Measurements from ENCODE around the gene USP44.

USP44 gene

DNA sequence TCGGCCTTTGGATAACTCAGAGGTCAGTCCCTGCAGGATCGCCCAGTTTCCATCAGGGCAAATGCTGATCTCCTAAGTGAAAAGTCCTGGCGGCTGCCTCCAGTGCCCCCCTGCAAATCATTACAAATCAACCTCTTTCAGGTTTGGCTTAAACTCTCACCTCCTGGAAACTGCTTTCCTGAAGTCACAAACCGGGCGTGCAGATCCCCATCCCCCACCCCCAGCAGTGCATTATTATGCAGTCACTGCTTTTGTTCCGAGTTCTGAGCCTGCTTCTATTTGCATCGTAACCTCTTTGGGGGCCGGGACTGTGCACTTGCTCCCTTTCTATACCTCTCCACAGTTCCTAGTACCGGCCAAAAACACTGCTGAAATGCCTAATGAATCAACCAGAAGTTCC is at the start of gene USP44:
Gene USP44, minus strand, starts transcription at position 172 of the 400 bp plus-strand sequence. CDS start 17,220 bp downstream, outside the sequence.
- no peak for DNase-seq (ENCODE audit: low read depth)
- TF ChIP-seq, protein P1, sequence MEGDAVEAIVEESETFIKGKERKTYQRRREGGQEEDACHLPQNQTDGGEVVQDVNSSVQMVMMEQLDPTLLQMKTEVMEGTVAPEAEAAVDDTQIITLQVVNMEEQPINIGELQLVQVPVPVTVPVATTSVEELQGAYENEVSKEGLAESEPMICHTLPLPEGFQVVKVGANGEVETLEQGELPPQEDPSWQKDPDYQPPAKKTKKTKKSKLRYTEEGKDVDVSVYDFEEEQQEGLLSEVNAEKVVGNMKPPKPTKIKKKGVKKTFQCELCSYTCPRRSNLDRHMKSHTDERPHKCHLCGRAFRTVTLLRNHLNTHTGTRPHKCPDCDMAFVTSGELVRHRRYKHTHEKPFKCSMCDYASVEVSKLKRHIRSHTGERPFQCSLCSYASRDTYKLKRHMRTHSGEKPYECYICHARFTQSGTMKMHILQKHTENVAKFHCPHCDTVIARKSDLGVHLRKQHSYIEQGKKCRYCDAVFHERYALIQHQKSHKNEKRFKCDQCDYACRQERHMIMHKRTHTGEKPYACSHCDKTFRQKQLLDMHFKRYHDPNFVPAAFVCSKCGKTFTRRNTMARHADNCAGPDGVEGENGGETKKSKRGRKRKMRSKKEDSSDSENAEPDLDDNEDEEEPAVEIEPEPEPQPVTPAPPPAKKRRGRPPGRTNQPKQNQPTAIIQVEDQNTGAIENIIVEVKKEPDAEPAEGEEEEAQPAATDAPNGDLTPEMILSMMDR (conservative IDR thresholded peaks at IDR 0.05; ENCODE audit: control insufficient read depth, insufficient read depth, low read depth, low read length) = no peak
- no peak within 1 kb of the TSS for H3K4me3 ChIP-seq (ENCODE audit: control insufficient read depth, low read depth, low read length)

DNA sequence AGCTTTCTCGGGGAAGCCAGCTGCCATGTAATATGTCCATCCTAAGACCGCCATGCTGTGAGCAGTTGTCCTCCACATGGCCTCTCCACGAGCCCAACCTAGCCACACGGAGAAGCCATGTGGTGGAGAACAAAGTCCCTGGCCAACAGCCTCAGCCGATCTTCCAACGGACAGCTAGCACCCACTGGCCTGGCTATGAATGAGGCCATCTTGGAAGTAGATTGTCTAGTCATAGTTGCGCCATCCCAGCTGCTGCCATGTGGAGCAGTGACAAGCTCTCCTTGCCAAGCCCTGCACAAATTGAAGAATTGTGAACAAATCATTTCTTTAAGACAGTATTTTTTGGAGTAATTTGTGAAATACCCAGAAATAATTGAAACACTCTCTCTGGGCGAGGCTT is 49.3 kb upstream of the USP44 start:
- no peak overlapping the region for H3K4me3 ChIP-seq (ENCODE audit: control insufficient read depth, low read depth, low read length)
- DNase-seq (ENCODE audit: low read depth) = no peak
- TF ChIP-seq, protein P1 (conservative IDR thresholded peaks at IDR 0.05; ENCODE audit: control insufficient read depth, insufficient read depth, low read depth, low read length) = no peak

DNA sequence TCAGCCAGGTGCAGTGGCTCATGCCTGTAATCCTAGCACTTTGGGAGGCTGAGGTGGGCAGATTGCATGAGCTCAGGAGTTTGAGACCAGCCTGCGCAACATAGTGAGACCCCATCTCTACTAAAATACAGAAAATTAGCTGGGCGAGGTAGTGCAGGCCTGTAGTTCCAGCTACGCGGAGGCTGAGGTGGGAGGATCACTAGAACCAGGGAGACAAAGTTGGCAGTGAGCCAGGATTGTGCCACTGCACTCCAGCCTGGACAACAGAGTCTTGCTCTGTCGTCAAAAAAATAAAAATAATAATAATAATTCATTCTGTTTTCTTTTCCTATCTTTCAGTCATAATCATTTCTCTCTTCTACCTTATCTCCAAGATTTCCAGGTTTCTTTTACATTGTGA is 48.6 kb upstream of the USP44 start:
- H3K4me3 ChIP-seq (ENCODE audit: control insufficient read depth, low read depth, low read length) = no peak overlapping the region
- no peak for DNase-seq (ENCODE audit: low read depth)
- TF ChIP-seq, protein P1 (conservative IDR thresholded peaks at IDR 0.05; ENCODE audit: control insufficient read depth, insufficient read depth, low read depth, low read length) = no peak

DNA sequence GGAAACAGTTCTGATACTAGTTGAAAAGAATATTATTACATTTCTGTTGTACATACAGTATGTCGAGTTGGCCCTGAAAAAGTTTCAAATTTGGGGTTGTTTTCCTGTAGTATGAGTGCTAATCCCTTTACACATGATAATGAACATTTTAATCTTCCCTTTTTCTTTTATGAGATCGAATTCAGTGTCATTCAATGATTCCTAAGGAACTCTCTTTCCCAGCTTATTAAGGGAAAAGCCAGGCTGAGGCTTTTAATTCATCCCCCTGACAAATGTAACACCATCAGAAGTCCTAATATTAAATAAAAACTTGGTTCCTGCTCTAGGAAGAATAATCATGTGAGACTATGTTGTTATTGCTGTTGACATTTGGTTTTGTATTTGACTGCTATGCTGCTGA is 42.9 kb upstream of the USP44 start:
- H3K4me3 ChIP-seq (ENCODE audit: control insufficient read depth, low read depth, low read length) = no peak overlapping the region
- TF ChIP-seq, protein P1 (conservative IDR thresholded peaks at IDR 0.05; ENCODE audit: control insufficient read depth, insufficient read depth, low read depth, low read length) = no peak
- no peak for DNase-seq (ENCODE audit: low read depth)

DNA sequence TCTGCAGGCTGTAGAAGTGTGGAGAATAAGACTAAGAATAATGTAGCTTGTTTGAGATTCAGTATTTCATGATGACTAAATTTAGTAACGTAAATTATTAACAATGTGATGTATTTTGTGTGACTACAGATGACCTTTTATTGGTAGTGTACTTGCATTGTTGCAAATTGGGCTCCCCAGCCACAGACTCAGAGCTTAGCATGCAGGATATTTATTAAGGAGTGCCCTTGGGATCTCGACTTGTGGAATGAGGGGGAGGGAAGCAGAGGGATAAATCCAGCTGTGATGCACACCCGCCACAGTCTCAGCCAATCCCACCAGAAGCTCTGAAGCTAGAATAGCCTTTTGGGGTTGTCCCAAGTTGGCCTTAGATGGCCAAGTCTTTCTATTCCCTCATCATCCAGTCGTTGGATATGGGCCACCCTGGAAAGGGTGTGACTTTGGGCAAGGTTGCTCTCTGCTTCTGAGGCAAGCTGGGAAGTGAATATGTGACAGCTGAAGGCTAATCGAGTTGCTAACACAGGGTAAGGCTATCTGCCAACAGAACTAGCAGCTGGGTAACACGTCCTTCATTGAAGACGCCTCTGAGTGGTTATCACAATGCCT is 42.1 kb upstream of the USP44 start:
- TF ChIP-seq, protein P1 (conservative IDR thresholded peaks at IDR 0.05; ENCODE audit: control insufficient read depth, insufficient read depth, low read depth, low read length) = no peak

DNA sequence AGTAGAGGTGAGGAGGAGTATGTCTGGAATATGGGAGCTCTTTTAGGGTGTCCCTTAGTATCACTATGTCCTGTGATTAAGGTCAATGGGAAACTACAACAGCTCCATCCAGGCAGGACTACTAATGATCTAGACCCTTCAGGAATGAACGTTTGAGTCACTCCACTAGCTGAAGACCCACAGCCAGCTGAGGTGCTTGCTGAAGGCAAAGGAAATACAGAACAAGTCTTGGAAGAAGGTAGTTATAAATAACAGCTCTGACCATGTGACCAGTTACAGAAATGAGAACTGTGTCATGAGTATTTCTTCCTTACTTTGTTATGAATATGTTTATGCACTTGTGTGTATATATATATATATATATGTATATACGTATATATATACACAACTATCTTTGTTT is 40.5 kb upstream of the USP44 start:
- TF ChIP-seq, protein P1 (conservative IDR thresholded peaks at IDR 0.05; ENCODE audit: control insufficient read depth, insufficient read depth, low read depth, low read length) = no peak
- DNase-seq (ENCODE audit: low read depth) = no peak
- H3K4me3 ChIP-seq (ENCODE audit: control insufficient read depth, low read depth, low read length) = no peak overlapping the region

More for the DNA sequence above, 42.1 kb upstream of the USP44 start:
- no peak for DNase-seq (ENCODE audit: low read depth)
- no peak overlapping the region for H3K4me3 ChIP-seq (ENCODE audit: control insufficient read depth, low read depth, low read length)

DNA sequence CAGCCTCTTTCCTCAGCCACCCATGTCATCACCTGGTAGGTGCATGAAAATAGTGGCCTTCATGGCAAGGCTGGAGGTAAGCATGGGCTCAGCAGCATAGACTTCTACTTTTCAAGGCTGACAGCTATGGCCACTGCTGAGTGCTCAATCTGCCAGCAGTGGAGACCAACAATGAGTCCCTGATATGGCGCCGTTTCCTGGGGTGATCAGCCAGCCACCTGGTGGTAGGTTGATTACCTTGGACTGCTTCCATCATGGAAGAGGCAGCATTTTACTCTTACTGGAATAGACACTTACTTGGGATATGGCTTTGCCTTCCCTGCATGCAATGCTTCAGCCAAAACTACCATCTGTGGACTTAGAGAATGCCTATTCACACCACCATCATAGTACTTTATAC is 39.5 kb upstream of the USP44 start:
- H3K4me3 ChIP-seq (ENCODE audit: control insufficient read depth, low read depth, low read length) = no peak overlapping the region

More for the DNA sequence above, 39.5 kb upstream of the USP44 start:
- TF ChIP-seq, protein P1 (conservative IDR thresholded peaks at IDR 0.05; ENCODE audit: control insufficient read depth, insufficient read depth, low read depth, low read length) = no peak
- no peak for DNase-seq (ENCODE audit: low read depth)
